HG03108 (cell line): ENCODE results near the gene ARSB.
"Not testable (repeated sequence)": the region's sequence is repeated elsewhere in the genome, so short reads cannot be mapped to it uniquely, and the experiment has no call there.

Experiments
- ATAC-seq: cut with Tn5 transposase; IDR thresholded peaks from one replicate; pipeline ENCODE4 v1.9.1; 2021; ENCODE audit warnings: moderate library complexity; ENCODE audit not compliant: unreplicated experiment

ARSB gene

GRCh38 chr5:78907255-78907891 lies 77.7 kb downstream of the ARSB start:
- ATAC-seq: no peak

- peak; percentile 51 for ATAC-seq
Observed at GRCh38 chr5:78905084-78905938, 79.8 kb downstream of the ARSB start.

DNA sequence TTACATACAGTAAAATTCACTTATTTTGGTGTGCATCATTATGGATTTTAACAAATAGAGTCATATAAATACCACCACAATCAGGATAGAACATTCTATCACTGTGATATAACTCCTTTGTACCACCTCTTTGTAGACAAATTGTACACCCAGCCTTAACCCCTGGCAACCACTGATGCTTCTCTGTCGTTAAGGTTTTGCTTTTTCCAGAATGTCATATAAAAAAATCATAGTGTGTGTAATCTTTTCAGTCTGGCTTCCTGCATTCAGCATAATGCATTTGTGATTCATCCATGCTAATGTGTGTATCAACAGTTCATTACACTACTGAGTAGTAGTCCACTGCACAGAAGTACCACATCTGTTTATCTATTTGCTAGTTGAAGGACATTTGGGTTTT lies 81.2 kb downstream of the ARSB start:
- no peak for ATAC-seq

GRCh38 chr5:78903353-78903752 lies 81.8 kb downstream of the ARSB start:
- ATAC-seq: no peak

DNA sequence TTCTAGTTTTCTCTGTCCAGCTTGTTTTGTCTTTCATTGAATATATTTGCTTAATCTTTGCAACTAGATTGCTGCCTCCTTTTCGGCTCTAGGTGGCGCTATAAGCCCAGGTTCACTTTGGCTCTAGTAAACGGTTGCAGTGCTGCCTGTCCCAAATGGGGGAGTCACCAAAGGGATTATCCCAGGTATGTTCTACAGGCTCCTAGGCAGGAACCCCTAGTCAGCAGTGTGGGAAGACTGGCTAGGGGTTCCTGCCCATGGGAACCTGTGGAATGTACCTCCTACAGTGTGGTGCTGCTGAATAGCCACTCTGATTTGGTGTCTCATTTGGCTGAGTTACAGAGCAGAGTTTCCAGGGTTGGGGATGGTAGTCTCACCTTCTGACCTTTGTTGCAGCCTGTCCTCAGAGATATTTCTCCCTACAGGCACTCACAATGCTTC lies 85.2 kb downstream of the ARSB start:
- no peak for ATAC-seq

DNA sequence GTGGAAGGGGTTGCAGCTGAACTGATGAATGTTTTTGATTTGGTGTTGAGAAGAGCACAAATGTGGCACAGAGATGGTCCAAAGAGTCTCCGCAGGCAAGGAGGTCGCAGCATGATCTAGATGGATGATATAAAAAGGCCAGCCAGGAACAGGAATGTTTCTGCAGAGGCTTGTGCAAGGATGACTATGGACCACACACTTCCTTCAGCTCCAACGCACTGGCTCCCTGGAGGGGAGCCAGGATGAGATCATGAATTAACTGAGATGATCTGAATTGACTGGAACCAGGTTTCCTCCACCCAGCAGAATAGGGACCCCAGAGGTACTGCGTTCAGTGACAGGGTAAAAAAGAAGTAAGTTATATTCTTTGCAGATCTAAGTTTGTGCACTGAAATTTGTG lies 89.0 kb downstream of the ARSB start:
- no peak for ATAC-seq

DNA sequence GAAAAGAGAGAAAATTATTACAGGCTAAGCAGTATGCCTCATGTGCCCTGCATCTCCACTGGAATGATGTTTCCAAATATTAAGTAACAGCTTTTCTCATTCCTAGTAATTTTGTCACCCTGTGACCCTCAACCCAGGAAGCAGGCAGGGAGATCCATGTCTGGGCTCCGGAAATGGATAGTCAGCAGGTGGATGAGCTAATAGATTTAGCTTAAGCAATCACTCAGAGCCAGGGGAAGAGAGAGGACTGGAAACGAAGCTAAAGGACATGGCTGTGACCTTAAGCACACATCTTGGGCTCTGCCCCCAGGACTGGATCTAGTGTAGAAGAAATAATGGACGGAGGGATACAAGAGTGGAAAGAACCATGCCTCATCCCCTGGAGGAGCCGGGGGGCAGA lies 89.5 kb downstream of the ARSB start:
- no peak for ATAC-seq

GRCh38 chr5:78893940-78894677 lies 91.0 kb downstream of the ARSB start:
- ATAC-seq: no peak

DNA sequence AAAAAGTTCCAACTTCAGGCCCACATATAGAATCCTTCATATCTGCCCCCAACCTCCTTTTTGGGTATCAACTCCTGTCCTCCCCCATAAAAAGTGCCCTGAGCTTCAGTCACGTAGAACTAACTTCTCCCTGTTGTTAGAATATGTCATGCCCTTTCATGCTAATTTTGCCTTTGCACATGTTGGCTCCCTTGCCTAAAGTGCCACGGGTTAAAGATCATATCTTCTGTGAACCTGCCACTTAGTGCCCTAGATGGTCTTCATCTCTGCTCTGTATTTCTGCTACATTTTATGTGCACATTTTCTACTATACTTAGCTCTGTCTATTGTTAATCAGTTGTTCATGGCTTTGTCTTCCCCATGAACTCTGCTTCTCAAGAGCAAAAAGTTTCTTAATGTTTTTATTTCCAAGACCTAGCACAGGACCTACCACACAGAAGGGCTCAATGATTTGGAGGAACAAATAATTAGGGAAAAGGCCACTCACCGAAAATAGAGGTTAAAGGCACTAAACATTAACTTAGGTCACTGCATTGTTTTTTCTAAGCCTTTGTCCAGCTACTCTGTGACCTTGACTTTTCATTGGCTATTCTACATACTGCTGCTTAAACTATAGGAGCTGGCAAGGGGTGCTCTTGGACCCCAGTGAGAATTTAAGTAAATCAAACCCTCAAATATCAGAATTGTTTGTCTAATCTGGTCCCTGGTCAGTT lies 94.3 kb downstream of the ARSB start:
- no peak for ATAC-seq

- ATAC-seq: no peak
Observed at GRCh38 chr5:78889369-78890140, 95.6 kb downstream of the ARSB start.

GRCh38 chr5:78888580-78889368 lies 96.3 kb downstream of the ARSB start:
- no peak for ATAC-seq

GRCh38 chr5:78887384-78888118 lies 97.6 kb downstream of the ARSB start:
- ATAC-seq: peak; percentile 95

- no peak for ATAC-seq
Observed at GRCh38 chr5:78886341-78887230, 98.5 kb downstream of the ARSB start.

GRCh38 chr5:78881884-78882283 lies 103.2 kb downstream of the ARSB start:
- ATAC-seq: no peak

DNA sequence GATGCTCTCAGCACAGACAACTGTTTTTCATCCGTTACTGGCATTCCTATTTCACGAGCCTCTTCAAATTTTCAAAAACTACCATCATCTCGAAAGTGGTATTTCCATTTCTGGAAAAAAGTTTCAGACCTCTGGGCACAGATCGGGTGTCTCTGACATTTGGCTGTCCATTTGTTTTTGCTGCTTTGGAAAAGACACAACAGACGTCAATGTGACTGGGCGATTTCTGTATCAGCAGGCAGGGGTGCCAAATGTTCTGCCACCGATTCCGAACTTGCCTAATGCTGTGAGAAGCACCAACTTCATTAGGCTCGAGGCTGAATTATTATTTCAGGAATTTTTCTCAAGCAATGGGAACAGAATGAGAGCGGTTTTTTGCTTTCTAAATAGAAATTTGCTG lies 105.6 kb downstream of the ARSB start:
- ATAC-seq: no peak

- ATAC-seq: not testable (repeated sequence)
Observed at GRCh38 chr5:78866076-78866475, 119.0 kb downstream of the ARSB start.

DNA sequence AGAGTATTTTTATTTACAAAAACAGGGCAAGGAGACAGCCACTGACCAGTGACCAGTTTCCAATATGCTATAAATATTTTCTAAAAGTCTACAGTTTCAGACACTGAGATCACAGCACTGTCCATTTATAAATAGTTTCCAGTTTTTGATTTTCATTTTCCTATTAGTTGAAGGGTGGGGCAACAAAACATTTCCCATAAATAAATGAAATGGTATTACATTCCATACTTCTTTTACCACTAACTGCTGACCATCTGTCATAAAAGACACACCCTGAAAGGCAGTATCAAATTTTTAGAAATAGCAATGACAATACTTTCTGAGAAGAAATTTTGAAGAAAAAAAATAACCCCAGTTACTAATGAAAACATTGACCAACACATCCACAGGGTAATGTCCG lies 126.7 kb downstream of the ARSB start:
- no peak for ATAC-seq

DNA sequence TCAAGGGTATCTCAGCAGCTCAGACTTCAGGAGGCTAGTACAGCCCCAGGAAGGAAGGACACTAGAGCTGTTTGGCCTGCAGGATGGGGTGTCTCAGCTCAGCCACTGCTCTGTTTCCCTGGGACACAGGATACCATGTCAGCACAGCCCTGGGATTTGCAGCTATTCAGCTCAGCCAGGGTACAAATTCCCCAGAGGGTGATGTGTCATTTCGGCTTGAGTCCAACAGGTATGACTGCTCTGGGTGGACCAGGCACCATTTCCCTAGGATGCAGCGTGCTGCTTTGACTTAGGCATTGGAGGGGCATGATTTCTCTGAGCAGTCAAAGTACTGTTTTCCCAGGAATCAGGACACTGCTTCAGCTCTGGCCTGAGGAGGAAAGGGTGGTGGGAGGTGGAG lies 130.1 kb downstream of the ARSB start:
- ATAC-seq: no peak
